Left lobe of liver (tissue), 2 donors: ENCODE measurements around the gene GSK3B. TPM values are rescaled to one million over a fixed set of nuclear protein-coding genes. Genes with fewer than 3 reads are reported as not detected.

Source experiments
- ATAC-seq: fragments of 200-7000 bp; cut with Tn5 transposase; one replicate; pipeline ENCODE4 v1.9.1; 2020; ENCODE audit warnings: mild to moderate bottlenecking, moderate library complexity
- DNase-seq: peaks from one replicate; pipeline ENCODE4 v3.0.0-alpha.2; 2020; ENCODE audit warnings: low spot score
- total RNA-seq: library from RNA; stranded (reverse); gene quantifications from one replicate; pipeline ENCODE4 v1.2.1, GENCODE V29; 2021
- donor health status: DM: no; HTN: no; CAD: no; lungs with moderate emphysema.
- donor health status: DM: no; HTN: yes; CAD: no.

The GSK3B gene
- total RNA-seq, 1 donor from 2014 or later = 12.7 TPM

- ATAC-seq (no peak), DNase-seq (no peak)
These were observed 267.3 kb downstream of the GSK3B start for GRCh38 chr3:119826711-119827608.

- ATAC-seq (peak; percentile 82), DNase-seq (peak; percentile 74)
These were observed 268.4 kb downstream of the GSK3B start for GRCh38 chr3:119825820-119826219.

GRCh38 chr3:119819806-119820205 lies 274.4 kb downstream of the GSK3B start:
- DNase-seq = no peak

GRCh38 chr3:119818937-119819336 lies 275.3 kb downstream of the GSK3B start:
- DNase-seq = no peak
- no peak for ATAC-seq

More at GRCh38 chr3:119819806-119820205, 274.4 kb downstream of the GSK3B start:
- ATAC-seq = no peak

GRCh38 chr3:119817583-119818363 lies 276.5 kb downstream of the GSK3B start:
- ATAC-seq (no peak), DNase-seq (no peak)

GRCh38 chr3:119817071-119817470 lies 277.2 kb downstream of the GSK3B start:
- peak; percentile 24 for ATAC-seq
- DNase-seq = no peak

- ATAC-seq (peak; percentile 32), DNase-seq (no peak)
These were observed 278.5 kb downstream of the GSK3B start for GRCh38 chr3:119815716-119816115.

GRCh38 chr3:119812491-119813058 lies 281.7 kb downstream of the GSK3B start:
- DNase-seq = no peak
- ATAC-seq = no peak

- ATAC-seq (peak; percentile 5), DNase-seq (no peak)
These were observed 284.2 kb downstream of the GSK3B start for GRCh38 chr3:119810018-119810435.

GRCh38 chr3:119809249-119810017 lies 284.8 kb downstream of the GSK3B start:
- DNase-seq (no peak), ATAC-seq (no peak)

- DNase-seq (no peak), ATAC-seq (no peak)
These were observed 285.4 kb downstream of the GSK3B start for GRCh38 chr3:119808843-119809242.

- peak; percentile 5 for ATAC-seq
- no peak for DNase-seq
These were observed 286.0 kb downstream of the GSK3B start for GRCh38 chr3:119808244-119808643.

GRCh38 chr3:119800844-119801243 lies 293.4 kb downstream of the GSK3B start:
- no peak for DNase-seq
- no peak for ATAC-seq

- ATAC-seq (peak; percentile 35), DNase-seq (peak; percentile 72)
These were observed 297.5 kb downstream of the GSK3B start for GRCh38 chr3:119796785-119797184.

- no peak for DNase-seq
- no peak for ATAC-seq
These were observed 297.9 kb downstream of the GSK3B start for GRCh38 chr3:119796368-119796767.

GRCh38 chr3:119795849-119796248 lies 298.4 kb downstream of the GSK3B start:
- DNase-seq = no peak

GRCh38 chr3:119794971-119795612 lies 299.2 kb downstream of the GSK3B start:
- DNase-seq (peak; percentile 92), ATAC-seq (peak; percentile 81)

More at GRCh38 chr3:119795849-119796248, 298.4 kb downstream of the GSK3B start:
- peak; percentile 62 for ATAC-seq

- ATAC-seq (no peak), DNase-seq (no peak)
These were observed 299.8 kb downstream of the GSK3B start for GRCh38 chr3:119794401-119794800.

GRCh38 chr3:119792270-119792669 lies 302.0 kb downstream of the GSK3B start:
- ATAC-seq = peak; percentile 29
- peak; percentile 72 for DNase-seq

- ATAC-seq (no peak), DNase-seq (no peak)
These were observed 303.9 kb downstream of the GSK3B start for GRCh38 chr3:119790369-119790768.
